Natural killer cell (primary cell): ENCODE results near the gene ABL1. TPM values are rescaled to one million over a fixed set of nuclear protein-coding genes. Genes with fewer than 3 reads are reported as not detected.

Experiments used
- ATAC-seq, 3 donors: fragments of 150-1000 bp in 2 of 3; fragments of 200-7000 bp in 1 of 3; cut with Tn5 transposase; 1 replicate in 1 of 3; 2 replicates in 2 of 3; pipeline ENCODE4 v1.10.0; 2021; ENCODE audit warnings: mild to moderate bottlenecking in 2 of 3, moderate library complexity in 2 of 3
- DNase-seq, 2 donors: peaks; one replicate each; pipeline versions ENCODE4 v3.0.0 to v3.0.0-alpha.2; 2013 to 2021; ENCODE audit warnings: mixed read lengths in 1 of 2
- H3K27ac ChIP-seq: one replicate; pipeline ENCODE4 v1.5.1; 2013; ENCODE audit warnings: mild to moderate bottlenecking, low read length
- H3K27me3 ChIP-seq: one replicate; pipeline ENCODE4 v1.6.1; 2013; ENCODE audit warnings: low read length; ENCODE audit not compliant: control insufficient read depth, insufficient read depth
- H3K36me3 ChIP-seq: one replicate; pipeline ENCODE4 v1.6.1; 2013; ENCODE audit warnings: low read length; ENCODE audit not compliant: control insufficient read depth, insufficient read depth
- H3K4me1 ChIP-seq: one replicate; pipeline ENCODE4 v1.6.1; 2013; ENCODE audit warnings: low read length; ENCODE audit not compliant: control insufficient read depth, insufficient read depth
- H3K4me3 ChIP-seq: one replicate; pipeline ENCODE4 v1.5.1; 2013; ENCODE audit warnings: low read length
- H3K9me3 ChIP-seq: one replicate; pipeline ENCODE4 v1.6.1; 2013; ENCODE audit warnings: low read length; ENCODE audit not compliant: control insufficient read depth, insufficient read depth
- H3K27ac Mint-ChIP-seq, 2 donors: one replicate each; pipeline ENCODE4 v1.8.0; 2022; ENCODE audit warnings: mild to moderate bottlenecking in 2 of 2, mixed read lengths in 2 of 2, moderate library complexity in 1 of 2
- H3K27me3 Mint-ChIP-seq, 2 donors: one replicate each; pipeline ENCODE4 v1.8.0; 2022; ENCODE audit warnings: low read depth in 2 of 2, mixed read lengths in 2 of 2
- H3K36me3 Mint-ChIP-seq: one replicate; pipeline ENCODE4 v1.8.0; 2022; ENCODE audit warnings: mixed read lengths
- H3K4me1 Mint-ChIP-seq, 2 donors: one replicate each; pipeline ENCODE4 v1.8.0; 2022; ENCODE audit warnings: mixed read lengths in 2 of 2
- H3K4me3 Mint-ChIP-seq: one replicate; pipeline ENCODE4 v1.8.0; 2022; ENCODE audit warnings: mild to moderate bottlenecking, moderate library complexity, mixed read lengths
- H3K9me3 Mint-ChIP-seq, 2 donors: one replicate each; pipeline ENCODE4 v1.8.0; 2022; ENCODE audit warnings: mixed read lengths in 2 of 2
- CTCF ChIP-seq: fragments of 200-600 bp; IDR thresholded peaks from one replicate; pipeline ENCODE4 v1.8.0; 2022; ENCODE audit warnings: antibody characterized with exemption
- WGBS: methylation state at CpG from one replicate; pipeline ENCODE4 v1.1.7; 2013; ENCODE audit warnings: missing lambda C conversion rate; ENCODE audit not compliant: insufficient coverage; 5-methylcytosine and 5-hydroxymethylcytosine counted together
- intact Hi-C: fragments of 100-400 bp; cut with micrococcal nuclease; formaldehyde crosslinking; loops from one replicate; pipeline ENCODE4 v1.14.2; 2022
- total RNA-seq, 4 donors: library from RNA; stranded (reverse); fragments of 120-200 nt in 1 of 4; gene quantifications; one replicate each; pipeline versions ENCODE4 v1.2.3 to v1.2.4, GENCODE V29; 2013 to 2022

ABL1 gene
- total RNA-seq, 3 donors from 2014 or later (not counting 1 experiment from before 2014, with no cell fraction given), result 49.7 to 65.6 (median 53.8) TPM

GRCh38 chr9:130864541-130864940 lies 29.5 kb downstream of the ABL1 start:
- Histone ChIP-seq H3K36me3 (no peaks in the 10 kb centered on the region), H3K27ac (no peak overlapping the region), H3K4me1 (no peaks in the 10 kb centered on the region), H3K4me3 (no peak overlapping the region), H3K27me3 (no peaks in the 10 kb centered on the region), H3K9me3 (no peaks in the 10 kb centered on the region)
- H3K9me3 Mint-ChIP-seq, result no peaks in the 10 kb centered on the region
- no peaks in the 10 kb centered on the region for H3K27me3 Mint-ChIP-seq
- intact Hi-C loops, result loop anchor here (10.0 kb wide), 1 partner anchor 400 kb away; no protein-coding TSS in a partner anchor
- no peaks in the 10 kb centered on the region for H3K36me3 Mint-ChIP-seq
- WGBS, result 92% methylated on average over 6 of the region's 6 CpGs
- ATAC-seq (no peak), DNase-seq (no peak)
- H3K4me1 Mint-ChIP-seq, result peaks cover 7 to 16% of the 10 kb centered on the region in 2 donors
- H3K27ac Mint-ChIP-seq, result no peak overlapping the region
- no peak for TF ChIP-seq CTCF
- H3K4me3 Mint-ChIP-seq, result no peak overlapping the region

GRCh38 chr9:130865921-130866320 lies 30.9 kb downstream of the ABL1 start:
- Histone ChIP-seq H3K36me3 (no peaks in the 10 kb centered on the region), H3K9me3 (no peaks in the 10 kb centered on the region), H3K27ac (no peak overlapping the region), H3K4me1 (no peaks in the 10 kb centered on the region), H3K27me3 (no peaks in the 10 kb centered on the region), H3K4me3 (no peak overlapping the region)
- no peak for TF ChIP-seq CTCF
- no peaks in the 10 kb centered on the region for H3K36me3 Mint-ChIP-seq
- ATAC-seq (no peak), DNase-seq (no peak)
- H3K27me3 Mint-ChIP-seq, result no peaks in the 10 kb centered on the region
- peaks cover 7 to 16% of the 10 kb centered on the region in 2 donors for H3K4me1 Mint-ChIP-seq
- H3K4me3 Mint-ChIP-seq, result no peak overlapping the region
- no peaks in the 10 kb centered on the region for H3K9me3 Mint-ChIP-seq
- H3K27ac Mint-ChIP-seq, result peak overlapping the region in 1 of 2 donors; percentile 13
- WGBS, result 100% methylated on average over 3 of the region's 3 CpGs
- intact Hi-C loops, result loop anchor here (1.0 to 10.0 kb wide), 2 partner anchors 95 to 401 kb away; no protein-coding TSS in a partner anchor

- H3K4me3 ChIP-seq, result no peak overlapping the region
- peaks cover 7 to 15% of the 10 kb centered on the region in 2 donors for H3K4me1 Mint-ChIP-seq
- no peaks in the 10 kb centered on the region for H3K27me3 ChIP-seq
- intact Hi-C loops, result loop anchor here (1.0 to 10.0 kb wide), 2 partner anchors 95 to 402 kb away; no protein-coding TSS in a partner anchor
- no peaks in the 10 kb centered on the region for H3K27me3 Mint-ChIP-seq
- H3K36me3 Mint-ChIP-seq, result no peaks in the 10 kb centered on the region
- H3K36me3 ChIP-seq, result no peaks in the 10 kb centered on the region
- whole genome bisulfite sequencing, result 62% methylated on average over 4 of the region's 4 CpGs
- no peaks in the 10 kb centered on the region for H3K9me3 ChIP-seq
- H3K9me3 Mint-ChIP-seq, result no peaks in the 10 kb centered on the region
- peak; percentile 57 for TF ChIP-seq CTCF
- H3K4me1 ChIP-seq, result no peaks in the 10 kb centered on the region
- peak overlapping the region in 1 of 2 donors; percentile 13 for H3K27ac Mint-ChIP-seq
- no peak overlapping the region for H3K4me3 Mint-ChIP-seq
- no peak overlapping the region for H3K27ac ChIP-seq
- peak; percentile 42 to 69 (median 44) for ATAC-seq
- peak in 1 of 2 donors; percentile 70 for DNase-seq
These were observed 31.5 kb downstream of the ABL1 start for GRCh38 chr9:130866474-130866965.

- no peak overlapping the region for H3K27ac ChIP-seq
- H3K27ac Mint-ChIP-seq, result no peak overlapping the region
- ATAC-seq (no peak), DNase-seq (no peak)
- no peaks in the 10 kb centered on the region for H3K27me3 ChIP-seq
- no peaks in the 10 kb centered on the region for H3K36me3 Mint-ChIP-seq
- H3K4me3 ChIP-seq, result no peak overlapping the region
- H3K4me1 ChIP-seq, result no peaks in the 10 kb centered on the region
- 94% methylated on average over 8 of the region's 9 CpGs for WGBS
- H3K4me1 Mint-ChIP-seq, result peaks cover 5 to 7% of the 10 kb centered on the region in 2 donors
- intact Hi-C loops, result loop anchor here (10.0 kb wide), 1 partner anchor 403 kb away; no protein-coding TSS in a partner anchor
- H3K9me3 ChIP-seq, result no peaks in the 10 kb centered on the region
- H3K4me3 Mint-ChIP-seq, result no peak overlapping the region
- H3K9me3 Mint-ChIP-seq, result no peaks in the 10 kb centered on the region
- H3K36me3 ChIP-seq, result peaks cover 7% of the 10 kb centered on the region
- H3K27me3 Mint-ChIP-seq, result no peaks in the 10 kb centered on the region
- no peak for TF ChIP-seq CTCF
These were observed 32.5 kb downstream of the ABL1 start for GRCh38 chr9:130867556-130867955.
